Natural killer cell (primary cell): ENCODE data around the gene TMEM132D. TPM values are rescaled to one million over a fixed set of nuclear protein-coding genes. Genes with fewer than 3 reads are reported as not detected.

Source experiments
- ATAC-seq, 3 donors: fragments of 150-1000 bp in 2 of 3; fragments of 200-7000 bp in 1 of 3; cut with Tn5 transposase; 1 replicate in 1 of 3; 2 replicates in 2 of 3; pipeline ENCODE4 v1.10.0; 2021; ENCODE audit warnings: mild to moderate bottlenecking in 2 of 3, moderate library complexity in 2 of 3
- DNase-seq, 2 donors: peaks; one replicate each; pipeline versions ENCODE4 v3.0.0 to v3.0.0-alpha.2; 2013 to 2021; ENCODE audit warnings: mixed read lengths in 1 of 2
- H3K27ac ChIP-seq: one replicate; pipeline ENCODE4 v1.5.1; 2013; ENCODE audit warnings: mild to moderate bottlenecking, low read length
- H3K27me3 ChIP-seq: one replicate; pipeline ENCODE4 v1.6.1; 2013; ENCODE audit warnings: low read length; ENCODE audit not compliant: control insufficient read depth, insufficient read depth
- H3K36me3 ChIP-seq: one replicate; pipeline ENCODE4 v1.6.1; 2013; ENCODE audit warnings: low read length; ENCODE audit not compliant: control insufficient read depth, insufficient read depth
- H3K4me1 ChIP-seq: one replicate; pipeline ENCODE4 v1.6.1; 2013; ENCODE audit warnings: low read length; ENCODE audit not compliant: control insufficient read depth, insufficient read depth
- H3K4me3 ChIP-seq: one replicate; pipeline ENCODE4 v1.5.1; 2013; ENCODE audit warnings: low read length
- H3K9me3 ChIP-seq: one replicate; pipeline ENCODE4 v1.6.1; 2013; ENCODE audit warnings: low read length; ENCODE audit not compliant: control insufficient read depth, insufficient read depth
- H3K27ac Mint-ChIP-seq, 2 donors: one replicate each; pipeline ENCODE4 v1.8.0; 2022; ENCODE audit warnings: mild to moderate bottlenecking in 2 of 2, mixed read lengths in 2 of 2, moderate library complexity in 1 of 2
- H3K27me3 Mint-ChIP-seq, 2 donors: one replicate each; pipeline ENCODE4 v1.8.0; 2022; ENCODE audit warnings: low read depth in 2 of 2, mixed read lengths in 2 of 2
- H3K36me3 Mint-ChIP-seq: one replicate; pipeline ENCODE4 v1.8.0; 2022; ENCODE audit warnings: mixed read lengths
- H3K4me1 Mint-ChIP-seq, 2 donors: one replicate each; pipeline ENCODE4 v1.8.0; 2022; ENCODE audit warnings: mixed read lengths in 2 of 2
- H3K4me3 Mint-ChIP-seq: one replicate; pipeline ENCODE4 v1.8.0; 2022; ENCODE audit warnings: mild to moderate bottlenecking, moderate library complexity, mixed read lengths
- H3K9me3 Mint-ChIP-seq, 2 donors: one replicate each; pipeline ENCODE4 v1.8.0; 2022; ENCODE audit warnings: mixed read lengths in 2 of 2
- CTCF ChIP-seq: fragments of 200-600 bp; IDR thresholded peaks from one replicate; pipeline ENCODE4 v1.8.0; 2022; ENCODE audit warnings: antibody characterized with exemption
- WGBS: methylation state at CpG from one replicate; pipeline ENCODE4 v1.1.7; 2013; ENCODE audit warnings: missing lambda C conversion rate; ENCODE audit not compliant: insufficient coverage; 5-methylcytosine and 5-hydroxymethylcytosine counted together
- intact Hi-C: fragments of 100-400 bp; cut with micrococcal nuclease; formaldehyde crosslinking; loops from one replicate; pipeline ENCODE4 v1.14.2; 2022
- total RNA-seq, 4 donors: library from RNA; stranded (reverse); fragments of 120-200 nt in 1 of 4; gene quantifications; one replicate each; pipeline versions ENCODE4 v1.2.3 to v1.2.4, GENCODE V29; 2013 to 2022

The TMEM132D gene
- total RNA-seq, 3 donors from 2014 or later (not counting 1 experiment from before 2014, with no cell fraction given): not detected

DNA sequence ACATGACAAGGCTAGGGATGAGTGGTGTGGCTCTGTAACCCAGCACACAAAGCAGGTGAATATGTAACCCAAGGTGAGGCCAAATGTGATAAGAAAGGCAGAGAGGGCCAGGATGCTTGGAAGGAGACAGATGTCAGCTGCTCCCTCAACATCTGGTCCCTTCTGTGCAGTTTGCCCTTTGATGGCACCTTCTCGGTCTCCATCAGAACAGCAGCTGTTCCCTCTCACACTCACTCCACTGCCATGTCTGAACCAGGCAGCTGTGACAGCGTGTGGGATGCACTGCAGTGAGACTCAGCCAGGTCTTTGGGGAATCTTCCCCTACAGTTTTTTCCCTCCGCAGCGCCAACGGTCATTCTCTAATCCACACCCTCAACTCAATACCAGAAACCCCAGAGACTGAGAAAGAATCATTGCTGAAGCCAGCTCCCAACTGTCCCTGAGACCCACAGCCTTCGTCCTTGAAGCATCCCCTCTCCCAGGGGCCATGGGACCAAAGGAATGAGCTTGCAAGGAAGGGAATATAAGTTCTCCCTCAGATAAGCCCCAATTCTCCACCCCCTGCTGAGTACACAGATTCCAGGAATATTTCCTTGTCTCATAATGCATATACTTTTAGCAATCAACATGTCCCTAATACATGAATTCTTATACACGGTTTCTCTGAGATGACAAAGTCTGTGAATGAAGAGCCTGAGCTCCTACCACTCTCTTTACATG lies 820.5 kb downstream of the TMEM132D start:
- H3K27me3 ChIP-seq: no peaks in the 10 kb centered on the region
- TF ChIP-seq CTCF: no peak
- no peak overlapping the region for H3K4me3 ChIP-seq
- H3K4me1 ChIP-seq: no peaks in the 10 kb centered on the region
- Mint-ChIP-seq H3K4me3 (no peak overlapping the region), H3K9me3 (no peaks in the 10 kb centered on the region), H3K27ac (no peak overlapping the region), H3K4me1 (no peaks in the 10 kb centered on the region), H3K36me3 (no peaks in the 10 kb centered on the region), H3K27me3 (peaks cover 0 to 3% of the 10 kb centered on the region in 2 donors)
- H3K9me3 ChIP-seq: no peaks in the 10 kb centered on the region
- intact Hi-C loops: no loop called here
- no peak overlapping the region for H3K27ac ChIP-seq
- DNase-seq (no peak), ATAC-seq (no peak)
- H3K36me3 ChIP-seq: no peaks in the 10 kb centered on the region
- WGBS: 54% methylated on average over 7 of the region's 7 CpGs

- H3K36me3 ChIP-seq: no peaks in the 10 kb centered on the region
- Mint-ChIP-seq H3K4me1 (no peaks in the 10 kb centered on the region), H3K4me3 (no peak overlapping the region), H3K27ac (no peak overlapping the region), H3K36me3 (no peaks in the 10 kb centered on the region), H3K27me3 (peaks cover 0 to 3% of the 10 kb centered on the region in 2 donors), H3K9me3 (no peaks in the 10 kb centered on the region)
- no peaks in the 10 kb centered on the region for H3K9me3 ChIP-seq
- H3K27ac ChIP-seq: no peak overlapping the region
- H3K4me1 ChIP-seq: no peaks in the 10 kb centered on the region
- 77% methylated on average over 4 of the region's 4 CpGs for WGBS
- DNase-seq (no peak), ATAC-seq (no peak)
- H3K27me3 ChIP-seq: no peaks in the 10 kb centered on the region
- no peak for TF ChIP-seq CTCF
- intact Hi-C loops: no loop called here
- H3K4me3 ChIP-seq: no peak overlapping the region
These were observed 821.4 kb downstream of the TMEM132D start for GRCh38 chr12:129082441-129082840.

DNA sequence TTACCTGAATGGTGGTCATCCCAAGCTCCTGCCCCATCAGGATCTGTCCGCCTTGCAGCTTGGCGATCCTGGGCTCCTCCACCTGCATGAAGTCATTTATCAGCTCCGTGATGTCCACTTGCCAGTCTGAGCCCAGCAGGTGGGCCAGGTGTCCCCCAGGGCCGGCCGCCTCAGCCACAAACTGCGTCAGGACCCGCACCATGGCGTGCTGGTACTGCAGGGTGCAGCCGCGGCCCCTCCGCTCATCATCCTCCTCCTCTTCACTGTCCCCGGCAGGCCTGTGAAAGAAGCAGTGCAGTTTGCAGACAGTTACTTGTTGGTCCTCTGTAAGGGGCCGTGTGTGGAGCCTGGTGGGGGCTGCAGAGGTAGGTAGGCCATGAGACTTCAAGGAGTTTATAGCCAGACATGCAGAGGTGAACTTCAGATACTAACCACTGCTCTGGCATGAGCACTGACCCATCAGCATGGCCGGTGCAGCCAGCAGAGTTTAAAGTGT lies 822.0 kb downstream of the TMEM132D start:
- Mint-ChIP-seq H3K4me1 (no peaks in the 10 kb centered on the region), H3K36me3 (no peaks in the 10 kb centered on the region), H3K27me3 (peaks cover 0 to 3% of the 10 kb centered on the region in 2 donors), H3K4me3 (no peak overlapping the region), H3K27ac (no peak overlapping the region), H3K9me3 (no peaks in the 10 kb centered on the region)
- DNase-seq (no peak), ATAC-seq (no peak)
- intact Hi-C loops: no loop called here
- no peaks in the 10 kb centered on the region for H3K4me1 ChIP-seq
- 79% methylated on average over 13 of the region's 14 CpGs for WGBS
- H3K9me3 ChIP-seq: no peaks in the 10 kb centered on the region
- H3K27me3 ChIP-seq: no peaks in the 10 kb centered on the region
- H3K4me3 ChIP-seq: no peak overlapping the region
- H3K36me3 ChIP-seq: no peaks in the 10 kb centered on the region
- H3K27ac ChIP-seq: no peak overlapping the region
- no peak for TF ChIP-seq CTCF

GRCh38 chr12:129080821-129081220 lies 823.0 kb downstream of the TMEM132D start:
- no peak overlapping the region for H3K27ac Mint-ChIP-seq
- no peaks in the 10 kb centered on the region for H3K4me1 Mint-ChIP-seq
- no peak overlapping the region for H3K4me3 Mint-ChIP-seq
- Histone ChIP-seq H3K4me1 (no peaks in the 10 kb centered on the region), H3K9me3 (no peaks in the 10 kb centered on the region), H3K27me3 (no peaks in the 10 kb centered on the region), H3K27ac (no peak overlapping the region), H3K4me3 (no peak overlapping the region), H3K36me3 (no peaks in the 10 kb centered on the region)
- TF ChIP-seq CTCF: no peak
- no peaks in the 10 kb centered on the region for H3K36me3 Mint-ChIP-seq
- ATAC-seq (no peak), DNase-seq (no peak)
- peaks cover 0 to 3% of the 10 kb centered on the region in 2 donors for H3K27me3 Mint-ChIP-seq
- 83% methylated on average over 13 of the region's 13 CpGs for WGBS
- H3K9me3 Mint-ChIP-seq: no peaks in the 10 kb centered on the region
- intact Hi-C loops: no loop called here
